Fibroblast of lung (primary cell): ENCODE measurements around the gene ODF4. TPM values are rescaled to one million over a fixed set of nuclear protein-coding genes. Genes with fewer than 3 reads are reported as not detected.
A peak's percentile ranks its signal among the peaks of the same experiment; 100 is the strongest.
"Not testable (repeated sequence)": the region's sequence is repeated elsewhere in the genome, so short reads cannot be mapped to it uniquely, and the experiment has no call there.

Experiments used
- DNase-seq, 2 donors: peaks; one replicate each; pipeline versions ENCODE4 v3.0.0 to v3.0.0-alpha.2; 2010; ENCODE audit warnings: low read depth in 2 of 2
- H2AFZ ChIP-seq: 2 replicates; pipeline ENCODE4 v1.5.1; 2012; ENCODE audit warnings: low read length, control low read depth, inconsistent platforms
- H3K27ac ChIP-seq: 2 replicates; pipeline ENCODE4 v1.5.1; 2011; ENCODE audit warnings: low read length, control low read depth; ENCODE audit not compliant: insufficient read depth
- H3K27me3 ChIP-seq: 2 replicates; pipeline ENCODE4 v1.5.1; 2011; ENCODE audit warnings: mild to moderate bottlenecking, low read length; ENCODE audit not compliant: control insufficient read depth, insufficient read depth
- H3K36me3 ChIP-seq: 2 replicates; pipeline ENCODE4 v1.5.1; 2011; ENCODE audit warnings: low read length; ENCODE audit not compliant: control insufficient read depth, insufficient read depth
- H3K4me1 ChIP-seq: 2 replicates; pipeline ENCODE4 v1.5.1; 2011; ENCODE audit warnings: low read length; ENCODE audit not compliant: control insufficient read depth, insufficient read depth; ENCODE audit errors: extremely low read depth
- H3K4me2 ChIP-seq: 2 replicates; pipeline ENCODE4 v1.5.1; 2011; ENCODE audit warnings: low read length, control low read depth; ENCODE audit not compliant: insufficient read depth; ENCODE audit errors: extremely low read depth
- H3K4me3 ChIP-seq, 4 experiments: fragments of 200-600 bp in 1 of 4; sonication (generic) in 1 of 4; replicated peaks in 1 of 4; 2 replicates each; pipeline ENCODE4 v1.5.1; 2011 to 2016; ENCODE audit warnings: low read length in 4 of 4, low read depth in 3 of 4, mild to moderate bottlenecking in 3 of 4, control low read depth in 2 of 4, inconsistent platforms in 1 of 4, mixed read lengths in 1 of 4; ENCODE audit not compliant: insufficient read depth in 1 of 4; ENCODE audit errors: control extremely low read depth in 1 of 4
- H3K79me2 ChIP-seq: 2 replicates; pipeline ENCODE4 v1.5.1; 2012; ENCODE audit warnings: mild to moderate bottlenecking, low read length, inconsistent platforms; ENCODE audit not compliant: control insufficient read depth, insufficient read depth
- H3K9ac ChIP-seq: 2 replicates; pipeline ENCODE4 v1.5.1; 2011; ENCODE audit warnings: mild to moderate bottlenecking, low read length, control low read depth; ENCODE audit not compliant: insufficient read depth
- H3K9me3 ChIP-seq: 2 replicates; pipeline ENCODE4 v1.5.1; 2012; ENCODE audit warnings: low read depth, low read length; ENCODE audit not compliant: control insufficient read depth, insufficient read depth
- H4K20me1 ChIP-seq: 2 replicates; pipeline ENCODE4 v1.5.1; 2011; ENCODE audit warnings: low read length; ENCODE audit not compliant: control insufficient read depth, insufficient read depth; ENCODE audit errors: extremely low read depth
- CTCF ChIP-seq, 2 donors: IDR thresholded peaks in 1 of 2; conservative IDR thresholded peaks in 1 of 2; 1 replicate in 1 of 2; 2 replicates in 1 of 2; pipeline ENCODE4 v1.5.1; 2011 to 2012; ENCODE audit warnings: low read length in 2 of 2, control low read depth in 1 of 2, inconsistent platforms in 1 of 2, low read depth in 1 of 2, mild to moderate bottlenecking in 1 of 2
- EZH2 ChIP-seq: IDR thresholded peaks from 2 replicates; pipeline ENCODE4 v1.5.1; 2012; ENCODE audit warnings: low read length, control low read depth, mild to moderate bottlenecking; ENCODE audit errors: missing control alignments
- polyA plus RNA-seq, 2 donors: library from polyadenylated mRNA; depleted of rRNA in 1 of 2; stranded (reverse) in 1 of 2; unstranded in 1 of 2; fragments of >200 nt; gene quantifications; 2 replicates each; pipeline ENCODE4 v1.2.1, GENCODE V29; 2011 to 2012; ENCODE audit warnings: missing spikeins in 1 of 2
- total RNA-seq: library from RNA; depleted of rRNA; stranded (reverse); fragments of >200 nt; gene quantifications from 2 replicates; pipeline ENCODE4 v1.2.1, GENCODE V29; 2014

ODF4 gene
- total and polyA plus RNA-seq, 2 donors (not counting 1 experiment from before 2014, with no cell fraction given) = not detected

GRCh38 chr17:8392674-8393469 is 53.2 kb downstream of the ODF4 start:
- no peaks in the 10 kb centered on the region for H4K20me1 ChIP-seq
- no peaks in the 10 kb centered on the region for H3K9me3 ChIP-seq
- no peak for DNase-seq
- H3K27ac ChIP-seq = no peak overlapping the region
- peaks cover 14% of the 10 kb centered on the region for H3K27me3 ChIP-seq
- no peaks in the 10 kb centered on the region for H3K79me2 ChIP-seq
- TF ChIP-seq EZH2 = no peak
- TF ChIP-seq CTCF (conservative IDR thresholded peaks at IDR 0.05 in 1 of 2, IDR thresholded peaks at IDR 0.05 in 1 of 2; ENCODE audit: low read depth in 1 of 2, low read length in 2 of 2) = no peak
- no peaks in the 10 kb centered on the region for H3K36me3 ChIP-seq
- no peak overlapping the region for H2AFZ ChIP-seq
- H3K4me1 ChIP-seq = no peaks in the 10 kb centered on the region
- H3K4me2 ChIP-seq = no peak overlapping the region
- H3K9ac ChIP-seq = no peak overlapping the region
- H3K4me3 ChIP-seq = no peak overlapping the region

- DNase-seq = peak in 1 of 2 donors; percentile 21
- no peak overlapping the region for H3K4me3 ChIP-seq
- no peak overlapping the region for H2AFZ ChIP-seq
- H3K9me3 ChIP-seq = no peaks in the 10 kb centered on the region
- no peaks in the 10 kb centered on the region for H3K79me2 ChIP-seq
- H3K9ac ChIP-seq = no peak overlapping the region
- no peak overlapping the region for H3K27ac ChIP-seq
- no peaks in the 10 kb centered on the region for H4K20me1 ChIP-seq
- peaks cover 14% of the 10 kb centered on the region for H3K27me3 ChIP-seq
- H3K36me3 ChIP-seq = no peaks in the 10 kb centered on the region
- TF ChIP-seq EZH2 (no peak), CTCF (conservative IDR thresholded peaks at IDR 0.05 in 1 of 2, IDR thresholded peaks at IDR 0.05 in 1 of 2; ENCODE audit: low read depth in 1 of 2, low read length in 2 of 2) (no peak)
- H3K4me1 ChIP-seq = no peaks in the 10 kb centered on the region
- no peak overlapping the region for H3K4me2 ChIP-seq
Observed at GRCh38 chr17:8393470-8394231, 54.0 kb downstream of the ODF4 start.

- not testable (repeated sequence) for H3K9ac ChIP-seq, H3K4me2 ChIP-seq, H2AFZ ChIP-seq, H3K27ac ChIP-seq, H3K4me3 ChIP-seq, H4K20me1 ChIP-seq, DNase-seq, H3K4me1 ChIP-seq, H3K79me2 ChIP-seq, H3K9me3 ChIP-seq, H3K36me3 ChIP-seq
- H3K27me3 ChIP-seq = peaks cover 19% of the 10 kb centered on the region
Observed at GRCh38 chr17:8394497-8394896, 54.9 kb downstream of the ODF4 start.

Other genes with a start within 250 kb of the ODF4 start
- not detected in 2 replicates for gene ALOXE3, start 221.3 kb upstream of the ODF4 start, total RNA-seq
- 0.01 and 0.03 TPM in 2 replicates for gene ALOXE3, start 221.3 kb upstream of the ODF4 start, polyA plus RNA-seq
- gene HES7, start 215.7 kb upstream of the ODF4 start, total RNA-seq = under 0.01 TPM in 1 of 2 replicates, not detected in the other
- not detected in 2 replicates for gene HES7, start 215.7 kb upstream of the ODF4 start, polyA plus RNA-seq
- 3.1 and 6.9 TPM in 2 replicates for gene PER1, start 187.4 kb upstream of the ODF4 start, total RNA-seq
- 2.5 and 4.1 TPM in 2 replicates for gene PER1, start 187.4 kb upstream of the ODF4 start, polyA plus RNA-seq
- 3.6 and 8.1 TPM in 2 replicates for gene VAMP2, start 176.9 kb upstream of the ODF4 start, total RNA-seq
- gene VAMP2, start 176.9 kb upstream of the ODF4 start, polyA plus RNA-seq = 12.2 and 14.2 TPM in 2 replicates
- gene TMEM107, start 163.5 kb upstream of the ODF4 start, total RNA-seq = 15.4 and 36.0 TPM in 2 replicates
- 9.8 and 13.0 TPM in 2 replicates for gene TMEM107, start 163.5 kb upstream of the ODF4 start, polyA plus RNA-seq
- 6.9 and 11.4 TPM in 2 replicates for gene BORCS6, start 149.7 kb upstream of the ODF4 start, total RNA-seq
- gene BORCS6, start 149.7 kb upstream of the ODF4 start, polyA plus RNA-seq = 2.8 and 2.9 TPM in 2 replicates
- gene AURKB, start 129.3 kb upstream of the ODF4 start, total RNA-seq = 0.26 and 8.4 TPM in 2 replicates
- gene AURKB, start 129.3 kb upstream of the ODF4 start, polyA plus RNA-seq = 7.5 and 37.8 TPM in 2 replicates
- gene CTC1, start 91.8 kb upstream of the ODF4 start, total RNA-seq = 4.6 and 5.0 TPM in 2 replicates
- 4.7 and 6.9 TPM in 2 replicates for gene CTC1, start 91.8 kb upstream of the ODF4 start, polyA plus RNA-seq
- 9.4 and 11.3 TPM in 2 replicates for gene PFAS, start 90.6 kb upstream of the ODF4 start, total RNA-seq
- 9.8 and 20.8 TPM in 2 replicates for gene PFAS, start 90.6 kb upstream of the ODF4 start, polyA plus RNA-seq
- gene RANGRF, start 51.2 kb upstream of the ODF4 start, total RNA-seq = 12.1 and 15.4 TPM in 2 replicates
- gene RANGRF, start 51.2 kb upstream of the ODF4 start, polyA plus RNA-seq = 19.8 and 25.9 TPM in 2 replicates
- gene SLC25A35, start 44.4 kb upstream of the ODF4 start, total RNA-seq = 0.77 and 1.7 TPM in 2 replicates
- gene SLC25A35, start 44.4 kb upstream of the ODF4 start, polyA plus RNA-seq = 1.1 and 2.7 TPM in 2 replicates
- not detected in 2 replicates for gene ARHGEF15, start 29.6 kb upstream of the ODF4 start, total RNA-seq
- gene ARHGEF15, start 29.6 kb upstream of the ODF4 start, polyA plus RNA-seq = not detected in 2 replicates
- gene RPL26, start 43.4 kb downstream of the ODF4 start, total RNA-seq = 2,663 and 4,635 TPM in 2 replicates
- 3,934 and 4,116 TPM in 2 replicates for gene RPL26, start 43.4 kb downstream of the ODF4 start, polyA plus RNA-seq
- gene RNF222, start 58.0 kb downstream of the ODF4 start, total RNA-seq = not detected in 2 replicates
- gene RNF222, start 58.0 kb downstream of the ODF4 start, polyA plus RNA-seq = not detected in 2 replicates
- gene NDEL1, start 96.0 kb downstream of the ODF4 start, total RNA-seq = 34.9 and 45.4 TPM in 2 replicates
- 67.3 and 88.6 TPM in 2 replicates for gene NDEL1, start 96.0 kb downstream of the ODF4 start, polyA plus RNA-seq